Measurements from ENCODE around the gene RAD54L. TPM values are rescaled to one million over a fixed set of nuclear protein-coding genes. Genes with fewer than 3 reads are reported as not detected.
"Not testable (repeated sequence)": the region's sequence is repeated elsewhere in the genome, so short reads cannot be mapped to it uniquely, and the experiment has no call there.

RAD54L gene
- total and polyA plus RNA-seq, 2 donors = 2.6 to 9.2 TPM

DNA sequence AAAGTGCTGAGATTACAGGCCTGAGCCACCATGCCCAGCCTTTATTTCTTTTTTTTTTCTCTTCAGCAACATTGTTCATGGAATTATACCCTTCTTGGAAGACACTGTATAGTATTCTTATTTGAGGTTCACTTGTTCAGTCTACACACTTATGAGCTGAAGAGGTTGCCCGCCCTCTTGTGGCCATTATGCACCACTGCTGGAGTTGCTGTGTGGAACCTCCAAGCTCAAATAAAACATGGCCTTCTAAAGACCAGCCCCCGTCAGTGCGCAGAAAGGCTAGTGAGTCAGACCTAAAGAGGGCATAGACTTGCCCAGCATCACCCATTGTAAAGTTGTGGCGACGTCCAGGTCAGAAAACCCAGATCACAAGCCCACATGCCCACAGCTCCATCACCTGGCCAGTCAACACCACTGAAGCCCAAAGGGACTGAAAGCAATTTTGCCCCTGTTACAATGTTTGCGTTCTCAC, 24.1 kb upstream of the RAD54L start:
- H3K4me3 ChIP-seq (ENCODE audit: low read length in 2 of 2) = no peak overlapping the region
- WGBS = 32% methylated on average over 6 of the region's 6 CpGs
- H3K4me1 ChIP-seq (ENCODE audit: control insufficient read depth in 2 of 2, insufficient read depth in 2 of 2, low read length in 2 of 2) = peaks cover 0 to 2% of the 10 kb centered on the region in 2 donors
- DNase-seq (ENCODE audit: low read depth in 6 of 9, low spot score in 9 of 9) = peak in 7 of 9 donors; percentile 55 to 86 (median 74)
- H3K36me3 ChIP-seq (ENCODE audit: control insufficient read depth in 2 of 2, insufficient read depth in 2 of 2, low read length in 1 of 2) = no peaks in the 10 kb centered on the region
- H3K9me3 ChIP-seq (ENCODE audit: control insufficient read depth in 2 of 2, insufficient read depth in 1 of 2, low read length in 1 of 2) = no peaks in the 10 kb centered on the region
- no peaks in the 10 kb centered on the region for H3K27me3 ChIP-seq (ENCODE audit: control insufficient read depth in 2 of 2, insufficient read depth in 1 of 2, low read length in 1 of 2)
- no peak overlapping the region for H3K27ac ChIP-seq (ENCODE audit: low read depth in 1 of 2, low read length in 1 of 2)

GRCh38 chr1:46224966-46225365, 22.6 kb upstream of the RAD54L start:
- H3K4me1 ChIP-seq (ENCODE audit: control insufficient read depth in 2 of 2, insufficient read depth in 2 of 2, low read length in 2 of 2) = peaks cover 0 to 2% of the 10 kb centered on the region in 2 donors
- no peaks in the 10 kb centered on the region for H3K36me3 ChIP-seq (ENCODE audit: control insufficient read depth in 2 of 2, insufficient read depth in 2 of 2, low read length in 1 of 2)
- 93% methylated on average over 4 of the region's 4 CpGs for WGBS
- H3K9me3 ChIP-seq (ENCODE audit: control insufficient read depth in 2 of 2, insufficient read depth in 1 of 2, low read length in 1 of 2) = no peaks in the 10 kb centered on the region
- DNase-seq (ENCODE audit: low read depth in 6 of 9, low spot score in 9 of 9) = no peak
- no peak overlapping the region for H3K27ac ChIP-seq (ENCODE audit: low read depth in 1 of 2, low read length in 1 of 2)
- H3K27me3 ChIP-seq (ENCODE audit: control insufficient read depth in 2 of 2, insufficient read depth in 1 of 2, low read length in 1 of 2) = no peaks in the 10 kb centered on the region
- H3K4me3 ChIP-seq (ENCODE audit: low read length in 2 of 2) = no peak overlapping the region

- not testable (repeated sequence) for DNase-seq (ENCODE audit: low read depth in 6 of 9, low spot score in 9 of 9); H3K27ac ChIP-seq (ENCODE audit: low read depth in 1 of 2, low read length in 1 of 2); H3K27me3 ChIP-seq (ENCODE audit: control insufficient read depth in 2 of 2, insufficient read depth in 1 of 2, low read length in 1 of 2); H3K4me1 ChIP-seq (ENCODE audit: control insufficient read depth in 2 of 2, insufficient read depth in 2 of 2, low read length in 2 of 2); H3K4me3 ChIP-seq (ENCODE audit: low read length in 2 of 2); H3K36me3 ChIP-seq (ENCODE audit: control insufficient read depth in 2 of 2, insufficient read depth in 2 of 2, low read length in 1 of 2); H3K9me3 ChIP-seq (ENCODE audit: control insufficient read depth in 2 of 2, insufficient read depth in 1 of 2, low read length in 1 of 2)
- 96% methylated on average over 3 of the region's 3 CpGs for WGBS
These were observed 16.3 kb upstream of the RAD54L start for GRCh38 chr1:46231231-46231630.

DNA sequence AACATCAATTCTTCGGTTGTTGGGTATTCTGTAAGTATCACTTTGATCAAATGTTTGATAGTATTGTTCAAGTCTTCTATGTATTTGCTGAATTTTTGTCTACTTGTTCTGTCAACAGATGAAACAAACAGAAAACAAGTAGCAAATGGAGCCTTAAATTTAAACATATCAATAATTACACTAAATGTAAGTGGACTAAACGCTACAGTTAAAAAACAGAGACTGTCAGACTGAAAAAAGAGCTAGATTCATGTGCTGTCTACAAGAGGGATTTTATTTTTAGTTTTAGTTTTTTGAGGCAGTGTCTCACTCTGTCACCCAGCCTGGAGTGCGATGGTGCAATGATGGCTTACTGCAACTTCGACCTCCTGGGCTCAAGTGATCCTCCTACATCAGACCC, 10.7 kb upstream of the RAD54L start:
- WGBS = 95% methylated on average over 4 of the region's 4 CpGs
- no peaks in the 10 kb centered on the region for H3K4me1 ChIP-seq (ENCODE audit: control insufficient read depth in 2 of 2, insufficient read depth in 2 of 2, low read length in 2 of 2)
- no peaks in the 10 kb centered on the region for H3K36me3 ChIP-seq (ENCODE audit: control insufficient read depth in 2 of 2, insufficient read depth in 2 of 2, low read length in 1 of 2)
- H3K9me3 ChIP-seq (ENCODE audit: control insufficient read depth in 2 of 2, insufficient read depth in 1 of 2, low read length in 1 of 2) = peaks cover 0 to 4% of the 10 kb centered on the region in 2 donors
- H3K27me3 ChIP-seq (ENCODE audit: control insufficient read depth in 2 of 2, insufficient read depth in 1 of 2, low read length in 1 of 2) = no peaks in the 10 kb centered on the region
- no peak for DNase-seq (ENCODE audit: low read depth in 6 of 9, low spot score in 9 of 9)
- H3K4me3 ChIP-seq (ENCODE audit: low read length in 2 of 2) = no peak overlapping the region
- H3K27ac ChIP-seq (ENCODE audit: low read depth in 1 of 2, low read length in 1 of 2) = no peak overlapping the region

DNA sequence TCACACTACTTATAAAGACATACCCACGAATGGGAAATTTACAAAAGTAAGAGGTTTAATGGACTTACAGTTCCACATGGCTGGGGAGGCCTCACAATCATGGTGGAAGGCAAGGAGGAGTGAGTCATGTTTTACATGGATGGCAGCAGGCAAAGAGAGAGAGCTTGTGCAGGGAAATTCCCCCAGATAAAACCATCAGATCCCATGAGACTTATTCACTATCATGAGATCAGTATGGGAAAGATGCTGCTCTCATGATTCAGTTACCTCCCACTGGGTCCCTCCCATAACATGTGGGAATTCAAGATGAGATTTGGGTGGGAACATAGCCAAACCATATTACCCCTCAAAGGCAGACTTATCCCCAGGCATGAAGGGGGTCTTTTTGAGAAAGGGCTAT, 8.7 kb upstream of the RAD54L start:
- not testable (repeated sequence) for H3K27me3 ChIP-seq (ENCODE audit: control insufficient read depth in 2 of 2, insufficient read depth in 1 of 2, low read length in 1 of 2); H3K4me1 ChIP-seq (ENCODE audit: control insufficient read depth in 2 of 2, insufficient read depth in 2 of 2, low read length in 2 of 2); H3K9me3 ChIP-seq (ENCODE audit: control insufficient read depth in 2 of 2, insufficient read depth in 1 of 2, low read length in 1 of 2); H3K36me3 ChIP-seq (ENCODE audit: control insufficient read depth in 2 of 2, insufficient read depth in 2 of 2, low read length in 1 of 2); DNase-seq (ENCODE audit: low read depth in 6 of 9, low spot score in 9 of 9); H3K27ac ChIP-seq (ENCODE audit: low read depth in 1 of 2, low read length in 1 of 2); H3K4me3 ChIP-seq (ENCODE audit: low read length in 2 of 2)
- 89% methylated on average over 1 of the region's 1 CpG for WGBS

- H3K27me3 ChIP-seq (ENCODE audit: control insufficient read depth in 2 of 2, insufficient read depth in 1 of 2, low read length in 1 of 2); H3K36me3 ChIP-seq (ENCODE audit: control insufficient read depth in 2 of 2, insufficient read depth in 2 of 2, low read length in 1 of 2); H3K9me3 ChIP-seq (ENCODE audit: control insufficient read depth in 2 of 2, insufficient read depth in 1 of 2, low read length in 1 of 2); DNase-seq (ENCODE audit: low read depth in 6 of 9, low spot score in 9 of 9); H3K4me3 ChIP-seq (ENCODE audit: low read length in 2 of 2); H3K4me1 ChIP-seq (ENCODE audit: control insufficient read depth in 2 of 2, insufficient read depth in 2 of 2, low read length in 2 of 2); H3K27ac ChIP-seq (ENCODE audit: low read depth in 1 of 2, low read length in 1 of 2): not testable (repeated sequence)
- 95% methylated on average over 11 of the region's 38 CpGs for WGBS
These were observed 5.8 kb upstream of the RAD54L start for GRCh38 chr1:46241733-46242132.

DNA sequence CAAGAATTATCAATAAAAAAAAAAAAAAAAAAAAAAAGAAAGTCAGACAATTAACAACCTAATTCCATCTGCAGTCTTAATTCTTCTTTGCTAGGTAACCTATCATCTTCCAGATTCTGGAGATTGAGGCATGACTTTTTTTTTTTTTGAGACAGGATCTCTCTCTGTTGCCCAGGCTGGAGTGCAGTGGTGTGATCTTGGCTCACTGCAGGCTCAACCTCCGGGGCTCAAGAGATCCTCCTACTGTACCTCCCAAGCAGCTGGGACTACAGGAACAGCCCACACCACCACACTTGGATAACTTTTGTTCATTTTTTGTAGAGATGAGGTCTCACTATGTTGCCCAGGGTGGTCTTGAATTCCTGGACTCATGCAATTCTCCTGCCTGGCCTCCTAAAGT, 4.6 kb upstream of the RAD54L start:
- no peak overlapping the region for H3K4me3 ChIP-seq (ENCODE audit: low read length in 2 of 2)
- no peak overlapping the region for H3K27ac ChIP-seq (ENCODE audit: low read depth in 1 of 2, low read length in 1 of 2)
- peaks cover 0 to 1% of the 10 kb centered on the region in 2 donors for H3K9me3 ChIP-seq (ENCODE audit: control insufficient read depth in 2 of 2, insufficient read depth in 1 of 2, low read length in 1 of 2)
- H3K27me3 ChIP-seq (ENCODE audit: control insufficient read depth in 2 of 2, insufficient read depth in 1 of 2, low read length in 1 of 2) = no peaks in the 10 kb centered on the region
- 96% methylated on average over 1 of the region's 1 CpG for WGBS
- no peaks in the 10 kb centered on the region for H3K36me3 ChIP-seq (ENCODE audit: control insufficient read depth in 2 of 2, insufficient read depth in 2 of 2, low read length in 1 of 2)
- H3K4me1 ChIP-seq (ENCODE audit: control insufficient read depth in 2 of 2, insufficient read depth in 2 of 2, low read length in 2 of 2) = peaks cover 4 to 16% of the 10 kb centered on the region in 2 donors
- no peak for DNase-seq (ENCODE audit: low read depth in 6 of 9, low spot score in 9 of 9)

DNA sequence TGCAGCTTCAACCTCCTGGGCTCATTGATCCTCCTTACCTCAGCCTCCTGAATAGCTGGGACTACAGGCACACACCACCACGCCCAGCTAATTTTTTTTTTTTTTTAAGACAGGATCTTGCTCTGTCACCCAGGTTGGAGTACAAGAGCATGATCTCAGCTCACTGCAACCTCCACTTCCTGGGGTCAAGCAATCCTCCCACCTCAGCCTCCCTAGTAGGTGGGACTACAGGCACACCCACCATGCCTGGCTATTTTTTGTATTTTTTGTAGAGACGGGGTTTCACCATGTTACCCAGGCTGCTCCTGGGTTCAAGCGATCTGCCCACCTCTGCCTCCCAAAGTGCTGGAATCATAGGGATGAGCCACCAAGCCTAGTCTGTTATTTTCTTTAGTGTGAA, 3.7 kb upstream of the RAD54L start:
- not testable (repeated sequence) for H3K27me3 ChIP-seq (ENCODE audit: control insufficient read depth in 2 of 2, insufficient read depth in 1 of 2, low read length in 1 of 2); H3K4me3 ChIP-seq (ENCODE audit: low read length in 2 of 2); H3K9me3 ChIP-seq (ENCODE audit: control insufficient read depth in 2 of 2, insufficient read depth in 1 of 2, low read length in 1 of 2); H3K36me3 ChIP-seq (ENCODE audit: control insufficient read depth in 2 of 2, insufficient read depth in 2 of 2, low read length in 1 of 2); DNase-seq (ENCODE audit: low read depth in 6 of 9, low spot score in 9 of 9); H3K27ac ChIP-seq (ENCODE audit: low read depth in 1 of 2, low read length in 1 of 2)
- peaks cover 12 to 24% of the 10 kb centered on the region in 2 donors for H3K4me1 ChIP-seq (ENCODE audit: control insufficient read depth in 2 of 2, insufficient read depth in 2 of 2, low read length in 2 of 2)
- 98% methylated on average over 3 of the region's 3 CpGs for WGBS

- Histone ChIP-seq H3K4me1 (ENCODE audit: control insufficient read depth in 2 of 2, insufficient read depth in 2 of 2, low read length in 2 of 2) (peaks cover 17 to 31% of the 10 kb centered on the region in 2 donors), H3K9me3 (ENCODE audit: control insufficient read depth in 2 of 2, insufficient read depth in 1 of 2, low read length in 1 of 2) (peaks cover 0 to 1% of the 10 kb centered on the region in 2 donors), H3K27me3 (ENCODE audit: control insufficient read depth in 2 of 2, insufficient read depth in 1 of 2, low read length in 1 of 2) (no peaks in the 10 kb centered on the region), H3K4me3 (ENCODE audit: low read length in 2 of 2) (no peak overlapping the region), H3K36me3 (ENCODE audit: control insufficient read depth in 2 of 2, insufficient read depth in 2 of 2, low read length in 1 of 2) (peaks cover 4 to 7% of the 10 kb centered on the region in 2 donors), H3K27ac (ENCODE audit: low read depth in 1 of 2, low read length in 1 of 2) (no peak overlapping the region)
- DNase-seq (ENCODE audit: low read depth in 6 of 9, low spot score in 9 of 9) = peak in 5 of 9 donors; percentile 13 to 69 (median 35)
- 70% methylated on average over 3 of the region's 3 CpGs for WGBS
These were observed 2.7 kb upstream of the RAD54L start for GRCh38 chr1:46244656-46245371.

Measured in thymus (tissue), 11 donors.